OCI-LY3 (cell line): ENCODE results near the gene TAGLN2.
A peak's percentile ranks its signal among the peaks of the same experiment; 100 is the strongest.

Source experiments
- H2AFZ ChIP-seq: fragments of 200-600, 300-600 bp; shearing (Covaris generic); 2 replicates; pipeline ENCODE4 v1.6.0; 2014; ENCODE audit warnings: antibody characterized with exemption, low read depth, low read length
- H3K27ac ChIP-seq: fragments of 200-600, 300-600 bp; sonication (generic); 2 replicates; pipeline ENCODE4 v1.5.1; 2014; ENCODE audit warnings: mild to moderate bottlenecking, low read length, moderate library complexity, mixed read lengths
- H3K27me3 ChIP-seq: fragments of 200-600, 300-600 bp; sonication (generic); 2 replicates; pipeline ENCODE4 v1.6.1; 2014; ENCODE audit warnings: low read depth, low read length, mixed read lengths
- H3K36me3 ChIP-seq: fragments of 200-600, 300-600 bp; sonication (generic); replicated peaks from 2 replicates; pipeline ENCODE3; 2014; ENCODE audit warnings: low read depth, low read length, mixed read lengths
- H3K4me1 ChIP-seq: fragments of 300-600, 200-600 bp; sonication (generic); 2 replicates; pipeline ENCODE4 v1.6.1; 2014; ENCODE audit warnings: low read length, mixed read lengths
- H3K4me2 ChIP-seq: fragments of 200-600, 300-600 bp; sonication (generic); 2 replicates; pipeline ENCODE4 v1.6.1; 2014; ENCODE audit warnings: low read length, mixed read lengths
- H3K4me3 ChIP-seq: fragments of 300-600, 200-600 bp; sonication (generic); 2 replicates; pipeline ENCODE4 v1.5.1; 2014; ENCODE audit warnings: antibody characterized with exemption, mild to moderate bottlenecking, low read length, moderate library complexity
- H3K79me2 ChIP-seq: fragments of 300-600, 200-600 bp; shearing (Covaris generic); 2 replicates; pipeline ENCODE4 v1.6.1; 2014; ENCODE audit warnings: mild to moderate bottlenecking, low read length, mixed read lengths
- H3K9ac ChIP-seq: fragments of 300-600, 200-600 bp; shearing (Covaris generic); 2 replicates; pipeline ENCODE4 v1.6.0; 2014; ENCODE audit warnings: mild to moderate bottlenecking, low read length, moderate library complexity
- H3K9me3 ChIP-seq: fragments of 200-600, 300-600 bp; shearing (Covaris generic); 2 replicates; pipeline ENCODE4 v1.6.1; 2014; ENCODE audit warnings: low read length, mixed read lengths; ENCODE audit not compliant: insufficient read depth
- H4K20me1 ChIP-seq: fragments of 200-600, 300-600 bp; sonication (generic); 2 replicates; pipeline ENCODE4 v1.6.1; 2016; ENCODE audit warnings: low read length, mixed read lengths; ENCODE audit not compliant: insufficient read depth
- CTCF ChIP-seq: fragments of 200-600, 300-600 bp; sonication (generic); IDR thresholded peaks from 2 replicates; pipeline ENCODE4 v1.5.1; 2014; ENCODE audit warnings: antibody characterized with exemption, low read length, low read depth
- EZH2phosphoT487 ChIP-seq: fragments of 200-600 bp; shearing (Covaris generic); IDR thresholded peaks from 2 replicates; pipeline ENCODE4 v1.6.1; 2018; ENCODE audit warnings: antibody characterized with exemption, mixed run types, low read depth

Gene TAGLN2

GRCh38 chr1:159924791-159925718 lies at the start of gene TAGLN2:
Gene TAGLN2 (minus strand): TSS chr1:159925507. CDS start chr1:159920509, 4,998 bp downstream.
- Histone ChIP-seq H3K9ac (peak within 1 kb of the TSS; percentile 100), H3K79me2 (peaks cover 66% of the 10 kb centered on the region), H3K4me2 (peak within 1 kb of the TSS; percentile 98), H3K36me3 (peaks cover 39% of the 10 kb centered on the region), H3K27ac (peak within 1 kb of the TSS; percentile 94), H3K4me3 (peak within 1 kb of the TSS; percentile 95), H2AFZ (no peak within 1 kb of the TSS), H3K27me3 (no peaks in the 10 kb centered on the region), H3K9me3 (no peaks in the 10 kb centered on the region), H3K4me1 (peaks cover 48% of the 10 kb centered on the region), H4K20me1 (peaks cover 42% of the 10 kb centered on the region)
- TF ChIP-seq EZH2phosphoT487, result no peak

- Histone ChIP-seq H3K4me2 (no peak overlapping the region), H3K9me3 (no peaks in the 10 kb centered on the region), H2AFZ (no peak overlapping the region), H3K4me3 (no peak overlapping the region), H3K27me3 (peaks cover 48% of the 10 kb centered on the region), H3K79me2 (no peaks in the 10 kb centered on the region), H4K20me1 (no peaks in the 10 kb centered on the region), H3K4me1 (peaks cover 8% of the 10 kb centered on the region), H3K36me3 (no peaks in the 10 kb centered on the region), H3K9ac (no peak overlapping the region), H3K27ac (no peak overlapping the region)
- TF ChIP-seq CTCF (no peak), EZH2phosphoT487 (no peak)
These were observed 49.2 kb upstream of the TAGLN2 start for GRCh38 chr1:159974350-159974965.

GRCh38 chr1:159973350-159973940 lies 48.1 kb upstream of the TAGLN2 start:
- H3K27ac ChIP-seq, result no peak overlapping the region

More at GRCh38 chr1:159973350-159973940, 48.1 kb upstream of the TAGLN2 start:
- H3K27me3 ChIP-seq, result peaks cover 39% of the 10 kb centered on the region
- H3K79me2 ChIP-seq, result no peaks in the 10 kb centered on the region
- no peaks in the 10 kb centered on the region for H3K36me3 ChIP-seq
- H3K9me3 ChIP-seq, result no peaks in the 10 kb centered on the region
- peaks cover 18% of the 10 kb centered on the region for H3K4me1 ChIP-seq
- no peak overlapping the region for H3K9ac ChIP-seq
- no peak overlapping the region for H3K4me2 ChIP-seq
- no peak overlapping the region for H2AFZ ChIP-seq
- TF ChIP-seq CTCF (no peak), EZH2phosphoT487 (no peak)
- H3K4me3 ChIP-seq, result no peak overlapping the region
- H4K20me1 ChIP-seq, result no peaks in the 10 kb centered on the region
